ENCODE data around the gene CMKLR1. TPM values are rescaled to one million over a fixed set of nuclear protein-coding genes. Genes with fewer than 3 reads are reported as not detected.

The CMKLR1 gene
- total and polyA plus RNA-seq, 2 donors (not counting 3 experiments of a cell fraction or from before 2014, with no cell fraction given), result 0.61 TPM; not detected in 1

GRCh38 chr12:108247130-108247529 is 92.0 kb downstream of the CMKLR1 start:
- no peaks in the 10 kb centered on the region for H3K4me1 ChIP-seq (ENCODE audit: control insufficient read depth, extremely low read depth, insufficient read depth, low read length)
- H3K4me2 ChIP-seq (ENCODE audit: insufficient read depth, low read length), result no peak overlapping the region
- H3K9me3 ChIP-seq (replicated peaks; ENCODE audit: control insufficient read depth, insufficient read depth, low read length), result no peaks in the 10 kb centered on the region
- no peak overlapping the region for H2AFZ ChIP-seq (ENCODE audit: low read depth, low read length)
- FAIRE-seq, result no peak
- TF ChIP-seq POLR2AphosphoS5 (IDR thresholded peaks at IDR 0.05; ENCODE audit: insufficient read depth, low read depth, low read length), result no peak
- no peak for TF ChIP-seq EZH2 (IDR thresholded peaks at IDR 0.05; ENCODE audit: borderline replicate concordance, low read depth, low read length, severe bottlenecking)
- TF ChIP-seq MYC (IDR thresholded peaks at IDR 0.05; ENCODE audit: low read depth, low read length), result no peak
- TF ChIP-seq, protein P1, sequence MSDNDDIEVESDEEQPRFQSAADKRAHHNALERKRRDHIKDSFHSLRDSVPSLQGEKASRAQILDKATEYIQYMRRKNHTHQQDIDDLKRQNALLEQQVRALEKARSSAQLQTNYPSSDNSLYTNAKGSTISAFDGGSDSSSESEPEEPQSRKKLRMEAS (IDR thresholded peaks at IDR 0.05; ENCODE audit: insufficient read depth, insufficient read length), result no peak
- H4K20me1 ChIP-seq (replicated peaks; ENCODE audit: control insufficient read depth, extremely low read depth, insufficient read depth, low read length), result no peaks in the 10 kb centered on the region
- no peak overlapping the region for H3K27ac ChIP-seq (ENCODE audit: insufficient read depth, low read depth, low read length)
- ChIA-PET CTCF (interaction anchor here (1.3 kb wide), 1 partner anchor 11 kb away, joined by 3 read pairs; no protein-coding TSS in a partner anchor), POLR2A (no interaction called here)
- no peak overlapping the region for H3K9ac ChIP-seq (replicated peaks; ENCODE audit: extremely low read depth, insufficient read depth, low read length)
- intact Hi-C loops (cut with micrococcal nuclease), result no loop called here
- no peaks in the 10 kb centered on the region for H3K9me1 ChIP-seq (replicated peaks; ENCODE audit: control insufficient read depth, extremely low read depth, insufficient read depth, low read length)
- H3K4me3 ChIP-seq (replicated peaks in 1 of 3; ENCODE audit: insufficient read depth in 1 of 3, low read depth in 1 of 3, low read length in 3 of 3), result no peak overlapping the region
- no peak for DNase-seq (ENCODE audit: low read depth, low spot score)
- H3K36me3 ChIP-seq (ENCODE audit: control insufficient read depth in 2 of 2, extremely low read depth in 1 of 2, insufficient read depth in 2 of 2, low read length in 2 of 2), result no peaks in the 10 kb centered on the region
- no peaks in the 10 kb centered on the region for H3K27me3 ChIP-seq (ENCODE audit: control insufficient read depth in 2 of 2, insufficient read depth in 2 of 2, low read length in 2 of 2)
- no peaks in the 10 kb centered on the region for H3K79me2 ChIP-seq (ENCODE audit: control insufficient read depth, insufficient read depth, low read length)
- BruUV-seq (replicated peaks), result no TSS peak
- dilution Hi-C loops (cut with MboI; ENCODE audit: extremely low pct_ligation_motif_present, low sequenced_read_pairs), result no loop called here

DNA sequence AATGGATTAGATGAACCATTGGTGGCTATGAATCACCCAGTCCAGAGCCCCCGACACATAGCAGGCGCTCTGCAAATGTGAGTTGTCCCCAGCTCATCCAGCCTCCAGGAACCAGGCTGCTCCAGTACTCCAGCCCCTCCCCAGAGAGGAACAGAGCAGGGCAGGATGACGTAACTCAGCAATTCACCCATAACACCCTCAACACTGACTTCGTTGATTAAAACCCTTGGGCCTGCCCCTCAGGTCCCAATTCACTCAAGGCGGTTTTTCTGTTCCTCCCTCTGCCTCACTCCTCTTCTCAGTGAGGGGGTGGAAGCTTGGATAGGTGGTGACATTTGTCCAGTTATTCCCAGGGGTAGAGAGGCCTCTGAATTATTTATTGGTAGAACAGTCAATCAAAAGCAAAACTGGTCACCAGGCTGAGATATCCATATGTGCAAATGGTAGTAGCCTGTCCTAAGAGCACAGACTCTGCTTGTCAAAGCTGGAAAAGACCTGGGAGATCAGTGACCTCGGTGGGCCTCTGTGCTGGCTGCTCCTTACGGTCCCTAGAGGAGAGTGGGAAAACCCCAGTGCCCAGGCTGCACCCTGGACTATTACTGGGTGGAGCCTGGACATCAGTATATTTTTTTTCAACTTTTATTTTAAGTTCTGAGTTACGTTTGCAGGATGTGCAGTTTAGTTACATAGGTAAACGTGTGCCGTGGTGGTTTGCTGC is 97.0 kb downstream of the CMKLR1 start:
- no peaks in the 10 kb centered on the region for H3K9me3 ChIP-seq (replicated peaks; ENCODE audit: control insufficient read depth, insufficient read depth, low read length)
- H3K9me1 ChIP-seq (replicated peaks; ENCODE audit: control insufficient read depth, extremely low read depth, insufficient read depth, low read length), result no peaks in the 10 kb centered on the region
- no peak for FAIRE-seq
- no peak for TF ChIP-seq GATA2 (IDR thresholded peaks at IDR 0.05; ENCODE audit: insufficient read depth, insufficient read length, low read depth, low read length)
- TF ChIP-seq JUN (IDR thresholded peaks at IDR 0.05; ENCODE audit: borderline replicate concordance, insufficient read depth, insufficient read length, low read depth), result no peak
- TF ChIP-seq MYC (IDR thresholded peaks at IDR 0.05; ENCODE audit: low read depth, low read length), result no peak
- no peak for TF ChIP-seq FOS (IDR thresholded peaks at IDR 0.05; ENCODE audit: borderline replicate concordance, insufficient read depth, low read length)
- no peak for TF ChIP-seq POLR2A (IDR thresholded peaks at IDR 0.05; ENCODE audit: low read depth, low read length)
- no peak for TF ChIP-seq EZH2 (IDR thresholded peaks at IDR 0.05; ENCODE audit: borderline replicate concordance, low read depth, low read length, severe bottlenecking)
- no peak for TF ChIP-seq CTCF (IDR thresholded peaks at IDR 0.05; ENCODE audit: extremely low read depth in 1 of 2, insufficient read depth in 1 of 2, low read depth in 1 of 2, low read length in 2 of 2)
- TF ChIP-seq POLR2AphosphoS5 (IDR thresholded peaks at IDR 0.05; ENCODE audit: insufficient read depth, low read depth, low read length), result no peak
- TF ChIP-seq, protein P1 (IDR thresholded peaks at IDR 0.05; ENCODE audit: insufficient read depth, insufficient read length), result no peak
- no peak overlapping the region for H3K9ac ChIP-seq (replicated peaks; ENCODE audit: extremely low read depth, insufficient read depth, low read length)
- CTCF ChIA-PET, result no interaction called here
- DNase-seq (ENCODE audit: low read depth, low spot score), result no peak
- no TSS peak for BruUV-seq (replicated peaks)
- no peaks in the 10 kb centered on the region for H4K20me1 ChIP-seq (replicated peaks; ENCODE audit: control insufficient read depth, extremely low read depth, insufficient read depth, low read length)
- H3K27ac ChIP-seq (ENCODE audit: insufficient read depth, low read depth, low read length), result no peak overlapping the region
- no peak overlapping the region for H2AFZ ChIP-seq (ENCODE audit: low read depth, low read length)
- H3K79me2 ChIP-seq (ENCODE audit: control insufficient read depth, insufficient read depth, low read length), result no peaks in the 10 kb centered on the region
- H3K4me2 ChIP-seq (ENCODE audit: insufficient read depth, low read length), result no peak overlapping the region
- no peaks in the 10 kb centered on the region for H3K27me3 ChIP-seq (ENCODE audit: control insufficient read depth in 2 of 2, insufficient read depth in 2 of 2, low read length in 2 of 2)
- POLR2A ChIA-PET, result no interaction called here
- no peak overlapping the region for H3K4me3 ChIP-seq (replicated peaks in 1 of 3; ENCODE audit: insufficient read depth in 1 of 3, low read depth in 1 of 3, low read length in 3 of 3)
- H3K36me3 ChIP-seq (ENCODE audit: control insufficient read depth in 2 of 2, extremely low read depth in 1 of 2, insufficient read depth in 2 of 2, low read length in 2 of 2), result no peaks in the 10 kb centered on the region
- no peaks in the 10 kb centered on the region for H3K4me1 ChIP-seq (ENCODE audit: control insufficient read depth, extremely low read depth, insufficient read depth, low read length)
- intact Hi-C loops (cut with micrococcal nuclease), result no loop called here
- dilution Hi-C loops (cut with MboI; ENCODE audit: extremely low pct_ligation_motif_present, low sequenced_read_pairs), result no loop called here
